Esophagus muscularis mucosa (tissue), 4 donors: ENCODE data around the gene CXCL3.

Experiments
- EP300 ChIP-seq: sonication (generic); formaldehyde crosslinking; IDR thresholded peaks from one replicate; pipeline ENCODE4 v1.6.1; 2017; ENCODE audit warnings: antibody characterized with exemption
- POLR2A ChIP-seq: fragments of 450-650 bp; IDR thresholded peaks from one replicate; pipeline ENCODE4 v1.6.1; 2017; ENCODE audit warnings: antibody characterized with exemption, moderate library complexity, mild to moderate bottlenecking, low read depth
- POLR2AphosphoS5 ChIP-seq, 2 donors: sonication (generic); formaldehyde crosslinking; IDR thresholded peaks; one replicate each; pipeline ENCODE4 v1.6.1; 2017; ENCODE audit warnings: antibody characterized with exemption in 2 of 2
- TF ChIP-seq, protein P1 (sequence below), 3 experiments: fragments of 200-600 bp in 2 of 3; fragments of 450-650 bp in 1 of 3; sonication (generic) in 2 of 3; IDR thresholded peaks; one replicate each; pipeline ENCODE4 v1.5.1; 2017 to 2019; ENCODE audit warnings: antibody characterized with exemption in 3 of 3, mild to moderate bottlenecking in 2 of 3, moderate library complexity in 1 of 3

DNA sequence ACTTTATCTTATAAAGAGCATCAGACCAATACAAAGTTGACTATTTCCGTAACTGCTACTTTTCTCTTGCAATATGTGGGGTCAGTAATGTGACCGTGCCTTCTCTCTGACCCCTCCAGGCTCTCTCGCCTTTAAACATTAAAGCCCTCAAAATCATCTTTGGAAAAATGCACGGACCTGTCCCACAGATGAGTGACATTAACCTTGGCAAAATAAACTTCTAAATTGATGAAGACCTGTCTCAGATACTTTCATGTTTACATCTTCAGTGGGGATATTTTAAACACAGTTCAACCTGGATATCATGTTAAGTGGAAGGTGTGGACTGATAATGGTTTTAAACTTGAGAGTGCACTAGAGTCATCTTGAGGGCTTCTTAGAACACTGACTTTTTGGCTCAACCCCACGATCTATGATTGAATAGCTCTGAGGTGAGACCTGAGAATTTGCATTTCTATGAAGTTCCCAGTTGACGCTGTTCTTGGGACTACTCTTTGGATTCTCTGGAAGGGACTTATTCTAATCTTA, 26.7 kb upstream of the CXCL3 start:
- TF ChIP-seq, protein P1, sequence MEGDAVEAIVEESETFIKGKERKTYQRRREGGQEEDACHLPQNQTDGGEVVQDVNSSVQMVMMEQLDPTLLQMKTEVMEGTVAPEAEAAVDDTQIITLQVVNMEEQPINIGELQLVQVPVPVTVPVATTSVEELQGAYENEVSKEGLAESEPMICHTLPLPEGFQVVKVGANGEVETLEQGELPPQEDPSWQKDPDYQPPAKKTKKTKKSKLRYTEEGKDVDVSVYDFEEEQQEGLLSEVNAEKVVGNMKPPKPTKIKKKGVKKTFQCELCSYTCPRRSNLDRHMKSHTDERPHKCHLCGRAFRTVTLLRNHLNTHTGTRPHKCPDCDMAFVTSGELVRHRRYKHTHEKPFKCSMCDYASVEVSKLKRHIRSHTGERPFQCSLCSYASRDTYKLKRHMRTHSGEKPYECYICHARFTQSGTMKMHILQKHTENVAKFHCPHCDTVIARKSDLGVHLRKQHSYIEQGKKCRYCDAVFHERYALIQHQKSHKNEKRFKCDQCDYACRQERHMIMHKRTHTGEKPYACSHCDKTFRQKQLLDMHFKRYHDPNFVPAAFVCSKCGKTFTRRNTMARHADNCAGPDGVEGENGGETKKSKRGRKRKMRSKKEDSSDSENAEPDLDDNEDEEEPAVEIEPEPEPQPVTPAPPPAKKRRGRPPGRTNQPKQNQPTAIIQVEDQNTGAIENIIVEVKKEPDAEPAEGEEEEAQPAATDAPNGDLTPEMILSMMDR (IDR thresholded peaks at IDR 0.05): no peak
- no peak for TF ChIP-seq POLR2AphosphoS5 (IDR thresholded peaks at IDR 0.05)
- TF ChIP-seq POLR2A: no peak
- no peak for TF ChIP-seq EP300
